ENCODE data around the gene BBS9.

- TF ChIP-seq POLR2A (IDR thresholded peaks at IDR 0.05) (no peak), CTCF (IDR thresholded peaks at IDR 0.05) (no peak)
These were observed 198.1 kb downstream of the BBS9 start for GRCh38 chr7:33327427-33327826.

All from gastroesophageal sphincter (tissue), 3 donors.